H9 (cell line): ENCODE data around the gene SMAD3. TPM values are rescaled to one million over a fixed set of nuclear protein-coding genes. Genes with fewer than 3 reads are reported as not detected.
A peak's percentile ranks its signal among the peaks of the same experiment; 100 is the strongest.

Source experiments
- DNase-seq: peaks from one replicate; pipeline ENCODE4 v3.0.0-alpha.2; 2017
- H2AFZ ChIP-seq: one replicate; pipeline ENCODE4 v1.6.1; 2013; ENCODE audit warnings: mild to moderate bottlenecking, low read length, control low read depth, moderate library complexity
- H2AK5ac ChIP-seq: 2 replicates; pipeline ENCODE4 v1.6.1; 2013; ENCODE audit warnings: low read length, control low read depth, mixed read lengths; ENCODE audit not compliant: insufficient read length
- H2BK120ac ChIP-seq: one replicate; pipeline ENCODE4 v1.6.1; 2013; ENCODE audit warnings: low read depth, mild to moderate bottlenecking, low read length, control low read depth, inconsistent platforms; ENCODE audit not compliant: poor library complexity, severe bottlenecking
- H2BK12ac ChIP-seq: 2 replicates; pipeline ENCODE4 v1.6.1; 2013; ENCODE audit warnings: low read length, control low read depth, mixed read lengths, low read depth; ENCODE audit not compliant: insufficient read length
- H2BK15ac ChIP-seq: 2 replicates; pipeline ENCODE4 v1.6.1; 2013; ENCODE audit warnings: low read depth, low read length, control low read depth
- H2BK20ac ChIP-seq: one replicate; pipeline ENCODE4 v1.6.1; 2013; ENCODE audit warnings: low read depth, mild to moderate bottlenecking, low read length, control low read depth, inconsistent platforms; ENCODE audit not compliant: poor library complexity, severe bottlenecking
- H2BK5ac ChIP-seq: 2 replicates; pipeline ENCODE4 v1.6.1; 2013; ENCODE audit warnings: low read length, control low read depth, mixed read lengths; ENCODE audit not compliant: insufficient read length
- H3K14ac ChIP-seq: 2 replicates; pipeline ENCODE4 v1.6.1; 2013; ENCODE audit warnings: low read length, control low read depth; ENCODE audit not compliant: insufficient read depth
- H3K18ac ChIP-seq: 2 replicates; pipeline ENCODE4 v1.6.1; 2013; ENCODE audit warnings: low read depth, mild to moderate bottlenecking, mixed read lengths, low read length, control low read depth; ENCODE audit not compliant: insufficient read length
- H3K23ac ChIP-seq: 2 replicates; pipeline ENCODE4 v1.6.1; 2013; ENCODE audit warnings: low read length, control low read depth, mixed read lengths, low read depth; ENCODE audit not compliant: insufficient read length
- H3K23me2 ChIP-seq: 2 replicates; pipeline ENCODE4 v1.6.1; 2013; ENCODE audit warnings: low read depth, mild to moderate bottlenecking, mixed read lengths, low read length, control low read depth; ENCODE audit not compliant: insufficient read length, poor library complexity, severe bottlenecking
- H3K27ac ChIP-seq: 2 replicates; pipeline ENCODE4 v1.5.1; 2013; ENCODE audit warnings: low read length, control low read depth, mixed read lengths, low read depth; ENCODE audit not compliant: insufficient read length
- H3K27me3 ChIP-seq: 2 replicates; pipeline ENCODE4 v1.6.1; 2013; ENCODE audit warnings: low read length, control low read depth, inconsistent platforms; ENCODE audit not compliant: insufficient read depth
- H3K4ac ChIP-seq: 2 replicates; pipeline ENCODE4 v1.6.1; 2013; ENCODE audit warnings: low read depth, mild to moderate bottlenecking, control low read depth, inconsistent platforms, low read length, moderate library complexity
- H3K4me1 ChIP-seq: 2 replicates; pipeline ENCODE4 v1.6.1; 2013; ENCODE audit warnings: low read length, control low read depth, inconsistent platforms; ENCODE audit not compliant: insufficient read depth
- H3K4me2 ChIP-seq: 2 replicates; pipeline ENCODE4 v1.6.1; 2013; ENCODE audit warnings: low read length, control low read depth, mixed read lengths; ENCODE audit not compliant: insufficient read length, insufficient read depth
- H3K56ac ChIP-seq: 2 replicates; pipeline ENCODE4 v1.6.1; 2013; ENCODE audit warnings: low read depth, mild to moderate bottlenecking, mixed read lengths, low read length, control low read depth; ENCODE audit not compliant: insufficient read length
- H3K79me1 ChIP-seq: 2 replicates; pipeline ENCODE4 v1.6.1; 2013; ENCODE audit warnings: low read depth, mild to moderate bottlenecking, moderate library complexity, low read length, control low read depth, inconsistent platforms; ENCODE audit not compliant: insufficient read depth, poor library complexity, severe bottlenecking
- H3K79me2 ChIP-seq: 2 replicates; pipeline ENCODE4 v1.6.1; 2013; ENCODE audit warnings: low read length, control low read depth, inconsistent platforms; ENCODE audit not compliant: insufficient read depth
- H3K9ac ChIP-seq: 2 replicates; pipeline ENCODE4 v1.6.1; 2013; ENCODE audit warnings: low read length, control low read depth, mixed read lengths; ENCODE audit not compliant: insufficient read length; ENCODE audit errors: extremely low read depth
- H3K9me3 ChIP-seq: one replicate; pipeline ENCODE4 v1.6.1; 2013; ENCODE audit warnings: low read depth, low read length, inconsistent platforms; ENCODE audit not compliant: control insufficient read depth
- H3T11ph ChIP-seq: one replicate; pipeline ENCODE4 v1.6.1; 2013; ENCODE audit warnings: mild to moderate bottlenecking, low read length, control low read depth, inconsistent platforms
- H4K20me1 ChIP-seq: one replicate; pipeline ENCODE4 v1.6.1; 2013; ENCODE audit not compliant: control insufficient read depth, insufficient read length, insufficient read depth
- H4K5ac ChIP-seq: 2 replicates; pipeline ENCODE4 v1.6.1; 2013; ENCODE audit warnings: low read depth, mild to moderate bottlenecking, mixed read lengths, low read length, control low read depth; ENCODE audit not compliant: insufficient read length
- H4K8ac ChIP-seq: replicated peaks from 2 replicates; pipeline ENCODE4 v1.6.1; 2013; ENCODE audit warnings: low read length, control low read depth, mixed read lengths, low read depth; ENCODE audit not compliant: insufficient read length
- H4K91ac ChIP-seq: 2 replicates; pipeline ENCODE4 v1.6.1; 2013; ENCODE audit warnings: low read depth, mild to moderate bottlenecking, moderate library complexity, mixed read lengths, low read length, control low read depth; ENCODE audit not compliant: insufficient read length
- H3K27ac Mint-ChIP-seq, 3 experiments: 2 replicates in 2 of 3; 3 replicates in 1 of 3; pipeline ENCODE4 v1.8.0; 2020 to 2021; ENCODE audit warnings: mixed read lengths in 3 of 3, mild to moderate bottlenecking in 1 of 3, moderate library complexity in 1 of 3
- H3K27me3 Mint-ChIP-seq: 2 replicates; pipeline ENCODE4 v1.8.0; 2021; ENCODE audit warnings: low read depth, mild to moderate bottlenecking, moderate library complexity, mixed read lengths
- H3K36me3 Mint-ChIP-seq, 3 experiments: 2 replicates in 2 of 3; 3 replicates in 1 of 3; pipeline ENCODE4 v1.8.0; 2020 to 2021; ENCODE audit warnings: low read depth in 3 of 3, mixed read lengths in 3 of 3; ENCODE audit not compliant: insufficient read depth in 1 of 3
- H3K4me1 Mint-ChIP-seq, 2 experiments: 2 replicates each; pipeline ENCODE4 v1.8.0; 2020; ENCODE audit warnings: mixed read lengths in 2 of 2
- H3K4me3 Mint-ChIP-seq, 2 experiments: 2 replicates in 1 of 2; 3 replicates in 1 of 2; pipeline ENCODE4 v1.8.0; 2020 to 2021; ENCODE audit warnings: mild to moderate bottlenecking in 2 of 2, mixed read lengths in 2 of 2, moderate library complexity in 1 of 2
- H3K9me3 Mint-ChIP-seq, 2 experiments: 2 replicates in 1 of 2; 3 replicates in 1 of 2; pipeline ENCODE4 v1.8.0; 2020; ENCODE audit warnings: mild to moderate bottlenecking in 2 of 2, mixed read lengths in 2 of 2, moderate library complexity in 1 of 2
- CTCF ChIP-seq: fragments of 200-600 bp; sonication (generic); conservative IDR thresholded peaks from 3 replicates; pipeline ENCODE4 v1.8.0; 2021; ENCODE audit warnings: antibody characterized with exemption, mild to moderate bottlenecking
- WGBS: extraction: QIAGEN DNeasy Blood & Tissue Kit; methylation state at CpG from one replicate; pipeline ENCODE4 v1.1.7; 2013; ENCODE audit warnings: missing lambda C conversion rate, low lambda C conversion rate, mixed read lengths; ENCODE audit not compliant: insufficient read length; ENCODE audit errors: extremely low coverage; 5-methylcytosine and 5-hydroxymethylcytosine counted together
- total RNA-seq: library from RNA; stranded (reverse); gene quantifications from 2 replicates; pipeline ENCODE4 v1.2.1, GENCODE V29; 2021

Gene SMAD3
- total RNA-seq, 1 experiment from 2014 or later = 26.7 TPM

DNA sequence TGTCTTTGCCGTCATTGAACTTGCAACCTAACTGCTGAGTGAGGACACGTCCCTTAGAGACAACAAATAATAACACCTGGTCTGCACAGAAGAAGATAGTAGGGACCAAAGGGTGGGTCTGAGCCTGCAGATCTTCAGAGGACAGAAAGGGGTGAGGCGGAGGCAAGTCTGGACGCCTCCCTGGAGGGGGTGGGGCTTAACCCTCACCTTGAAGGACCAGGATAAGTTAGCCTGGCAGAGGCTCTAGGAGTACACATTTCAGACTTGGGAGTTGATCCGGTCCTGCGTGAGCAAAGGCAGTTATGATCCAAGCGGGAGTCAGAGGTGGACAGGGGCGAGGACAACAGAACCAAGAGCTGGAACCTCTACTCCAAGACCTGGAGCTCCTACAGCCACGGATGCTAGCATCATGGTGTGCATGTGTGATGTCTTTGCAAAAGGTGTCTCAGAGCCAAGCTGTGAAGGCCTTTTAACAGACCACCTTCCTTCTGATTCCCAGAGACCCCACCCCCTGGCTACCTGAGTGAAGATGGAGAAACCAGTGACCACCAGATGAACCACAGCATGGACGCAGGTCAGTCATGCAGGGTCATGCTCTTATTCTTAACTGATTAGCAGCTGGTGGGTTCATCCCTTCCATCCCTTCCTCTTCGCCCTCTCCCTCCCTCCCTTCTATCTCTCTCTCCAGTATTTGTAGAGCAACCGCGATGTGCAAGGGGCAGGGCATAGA, 101.0 kb downstream of the SMAD3 start:
- no peak overlapping the region for H3K4ac ChIP-seq
- H3T11ph ChIP-seq = no peak overlapping the region
- H3K9me3 ChIP-seq = no peaks in the 10 kb centered on the region
- no peak overlapping the region for H2BK5ac ChIP-seq
- H3K4me1 ChIP-seq = peaks cover 10% of the 10 kb centered on the region; the same call in 1 of the 2 replicates
- Mint-ChIP-seq H3K36me3 (peaks cover 10 to 40% (median 21%) of the 10 kb centered on the region in 3 experiments), H3K27me3 (no peaks in the 10 kb centered on the region; the same call in 1 of the 2 replicates), H3K4me1 (peaks cover 50 to 51% of the 10 kb centered on the region in 2 experiments), H3K4me3 (peak overlapping the region; percentile 26 to 54), H3K9me3 (no peaks in the 10 kb centered on the region; a peak in 2 of 5 replicates), H3K27ac (peak overlapping the region; percentile 85 to 95 (median 91))
- no peak for TF ChIP-seq CTCF
- no peak overlapping the region for H4K91ac ChIP-seq
- no peak overlapping the region for H2BK15ac ChIP-seq
- no peak overlapping the region for H4K5ac ChIP-seq
- no peak overlapping the region for H2BK120ac ChIP-seq
- no peak overlapping the region for H4K8ac ChIP-seq
- H3K9ac ChIP-seq = no peak overlapping the region
- DNase-seq = no peak
- H3K79me2 ChIP-seq = no peaks in the 10 kb centered on the region
- H3K23ac ChIP-seq = no peak overlapping the region
- H3K27ac ChIP-seq = peak overlapping the region; percentile 8
- no peaks in the 10 kb centered on the region for H3K27me3 ChIP-seq
- H3K23me2 ChIP-seq = no peaks in the 10 kb centered on the region
- peak overlapping the region; percentile 35 for H3K4me2 ChIP-seq
- H2BK20ac ChIP-seq = no peak overlapping the region
- H2BK12ac ChIP-seq = no peak overlapping the region
- no CpG with 5 or more reads among the region's 13 CpGs for WGBS
- no peak overlapping the region for H2AK5ac ChIP-seq
- no peak overlapping the region for H2AFZ ChIP-seq
- no peak overlapping the region for H3K56ac ChIP-seq
- H3K18ac ChIP-seq = no peak overlapping the region
- peak overlapping the region; percentile 2; the same call in 1 of the 2 replicates for H3K14ac ChIP-seq
- H3K79me1 ChIP-seq = no peaks in the 10 kb centered on the region
- no peaks in the 10 kb centered on the region for H4K20me1 ChIP-seq
